ENCODE results near the gene ZBED1. TPM values are rescaled to one million over a fixed set of nuclear protein-coding genes. Genes with fewer than 3 reads are reported as not detected.
"Not testable (repeated sequence)": the region's sequence is repeated elsewhere in the genome, so short reads cannot be mapped to it uniquely, and the experiment has no call there.

The ZBED1 gene
- total RNA-seq, 1 donor from 2014 or later = 39.2 TPM

GRCh38 chrX:2511326-2511725, 10.6 kb upstream of the ZBED1 start:
- TF ChIP-seq, protein P1, sequence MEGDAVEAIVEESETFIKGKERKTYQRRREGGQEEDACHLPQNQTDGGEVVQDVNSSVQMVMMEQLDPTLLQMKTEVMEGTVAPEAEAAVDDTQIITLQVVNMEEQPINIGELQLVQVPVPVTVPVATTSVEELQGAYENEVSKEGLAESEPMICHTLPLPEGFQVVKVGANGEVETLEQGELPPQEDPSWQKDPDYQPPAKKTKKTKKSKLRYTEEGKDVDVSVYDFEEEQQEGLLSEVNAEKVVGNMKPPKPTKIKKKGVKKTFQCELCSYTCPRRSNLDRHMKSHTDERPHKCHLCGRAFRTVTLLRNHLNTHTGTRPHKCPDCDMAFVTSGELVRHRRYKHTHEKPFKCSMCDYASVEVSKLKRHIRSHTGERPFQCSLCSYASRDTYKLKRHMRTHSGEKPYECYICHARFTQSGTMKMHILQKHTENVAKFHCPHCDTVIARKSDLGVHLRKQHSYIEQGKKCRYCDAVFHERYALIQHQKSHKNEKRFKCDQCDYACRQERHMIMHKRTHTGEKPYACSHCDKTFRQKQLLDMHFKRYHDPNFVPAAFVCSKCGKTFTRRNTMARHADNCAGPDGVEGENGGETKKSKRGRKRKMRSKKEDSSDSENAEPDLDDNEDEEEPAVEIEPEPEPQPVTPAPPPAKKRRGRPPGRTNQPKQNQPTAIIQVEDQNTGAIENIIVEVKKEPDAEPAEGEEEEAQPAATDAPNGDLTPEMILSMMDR (conservative IDR thresholded peaks at IDR 0.05; ENCODE audit: low read depth, low read length) = no peak
- no peak overlapping the region for H3K4me3 ChIP-seq (ENCODE audit: low read depth, low read length)
- no peak for DNase-seq (ENCODE audit: low read depth)

DNA sequence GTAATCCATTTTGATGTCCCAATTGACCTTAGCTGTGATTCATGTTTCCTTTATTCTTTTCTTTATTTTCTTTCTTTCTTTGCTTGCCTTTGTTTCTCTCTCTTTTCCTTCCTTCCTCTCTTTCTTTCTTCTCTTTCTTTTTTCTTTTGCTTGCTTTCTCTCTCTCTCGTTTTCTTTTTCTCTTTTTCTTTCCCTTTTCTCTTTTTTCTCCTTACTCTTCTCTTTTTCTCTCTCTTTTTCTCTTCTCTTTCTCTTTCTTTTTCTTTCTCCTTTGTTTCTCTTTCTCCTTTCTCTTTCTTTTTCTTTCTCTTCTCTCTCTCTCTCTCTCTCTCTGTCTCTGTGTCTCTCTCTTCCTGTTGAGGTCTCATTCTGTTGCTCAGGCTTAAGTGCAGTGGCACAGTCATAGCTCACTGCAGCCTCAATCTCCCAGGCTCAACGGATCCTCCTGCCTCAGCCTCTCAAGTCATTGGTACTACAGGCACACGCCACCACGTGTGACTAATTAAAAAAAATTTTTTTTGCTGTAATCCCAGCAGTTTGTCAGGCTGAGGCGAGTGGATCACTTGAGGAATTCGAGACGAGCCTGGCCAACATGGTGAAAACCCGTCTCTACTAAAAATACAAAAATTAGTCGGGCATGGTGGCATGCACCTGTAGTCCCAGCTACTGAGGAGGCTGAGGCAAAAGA, 8.0 kb upstream of the ZBED1 start:
- DNase-seq (ENCODE audit: low read depth) = no peak
- H3K4me3 ChIP-seq (ENCODE audit: low read depth, low read length) = no peak overlapping the region
- TF ChIP-seq, protein P1 (conservative IDR thresholded peaks at IDR 0.05; ENCODE audit: low read depth, low read length) = no peak

- TF ChIP-seq, protein P1 (conservative IDR thresholded peaks at IDR 0.05; ENCODE audit: low read depth, low read length) = no peak
- DNase-seq (ENCODE audit: low read depth) = no peak
- H3K4me3 ChIP-seq (ENCODE audit: low read depth, low read length) = no peak overlapping the region
Measured at GRCh38 chrX:2507904-2508627, 7.3 kb upstream of the ZBED1 start.

DNA sequence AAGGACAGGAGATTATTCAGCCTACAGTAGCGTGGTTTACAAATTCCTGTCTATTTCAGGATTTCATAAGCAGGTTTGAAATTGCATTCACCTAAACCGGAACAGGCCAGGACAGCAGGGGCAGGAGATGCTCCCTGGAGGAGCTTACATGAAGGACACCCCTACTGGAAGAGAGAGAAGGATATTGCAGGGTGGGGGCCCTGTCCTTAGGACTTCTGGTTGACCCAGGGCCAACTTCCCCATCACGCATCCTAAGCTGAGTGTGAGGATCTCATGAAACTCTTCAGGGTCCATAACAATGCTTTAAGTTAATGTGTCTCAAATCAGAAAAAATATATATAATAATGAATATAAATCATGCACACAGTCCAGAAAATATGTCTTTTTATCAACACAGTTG, 6.4 kb upstream of the ZBED1 start:
- TF ChIP-seq, protein P1 (conservative IDR thresholded peaks at IDR 0.05; ENCODE audit: low read depth, low read length) = no peak
- H3K4me3 ChIP-seq (ENCODE audit: low read depth, low read length) = no peak overlapping the region
- no peak for DNase-seq (ENCODE audit: low read depth)

DNA sequence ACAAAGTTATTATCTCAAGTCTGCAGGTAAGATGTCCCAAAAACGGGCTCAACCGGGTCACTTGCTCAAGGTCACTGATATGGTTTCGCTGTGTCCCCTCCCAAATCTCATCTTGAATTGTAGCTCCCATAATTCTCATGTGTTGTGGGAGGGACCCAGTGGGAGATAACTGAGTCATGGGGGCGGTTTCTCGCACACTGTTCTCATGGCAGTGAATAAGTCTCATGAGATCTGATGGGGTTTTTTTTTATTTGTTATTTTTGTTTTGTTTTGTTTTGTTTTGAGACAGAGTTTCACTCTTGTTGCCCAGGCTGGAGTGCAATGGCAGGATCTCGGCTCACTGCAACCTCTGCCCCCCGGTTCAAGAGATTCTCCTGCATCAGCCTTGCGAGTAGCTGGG, 4.6 kb upstream of the ZBED1 start:
- not testable (repeated sequence) for H3K4me3 ChIP-seq (ENCODE audit: low read depth, low read length); DNase-seq (ENCODE audit: low read depth)

DNA sequence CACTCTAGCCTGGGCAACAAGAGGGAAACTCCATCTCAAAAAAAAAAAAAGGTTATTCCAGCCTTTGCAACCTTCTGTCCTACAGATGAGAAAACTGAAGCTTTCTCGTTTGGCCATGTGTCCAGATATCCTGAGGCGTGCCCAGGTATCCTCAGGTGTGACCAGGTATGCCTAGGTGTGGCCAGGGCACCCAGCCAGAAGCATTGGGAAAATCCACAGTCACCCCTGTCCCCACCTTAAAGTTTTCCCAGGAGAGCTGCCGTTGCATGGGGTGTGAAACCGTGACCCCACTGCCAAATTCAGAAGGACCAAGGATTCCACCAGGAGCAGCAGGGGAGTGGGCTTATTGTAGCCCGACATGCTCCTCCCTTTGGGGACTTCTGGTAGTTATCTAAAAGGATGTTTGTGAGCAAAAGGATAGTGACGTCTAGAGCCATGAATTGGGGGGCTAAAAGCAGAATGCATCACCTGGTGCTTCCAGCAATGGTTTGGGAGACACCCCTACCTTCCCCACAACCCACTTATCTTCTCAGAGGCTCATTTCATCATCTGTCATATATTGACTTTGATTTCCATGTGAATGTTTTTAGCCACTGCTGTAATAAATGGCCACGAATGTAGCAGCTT, 4.0 kb upstream of the ZBED1 start:
- no peak for DNase-seq (ENCODE audit: low read depth)
- H3K4me3 ChIP-seq (ENCODE audit: low read depth, low read length) = no peak overlapping the region
- TF ChIP-seq, protein P1 (conservative IDR thresholded peaks at IDR 0.05; ENCODE audit: low read depth, low read length) = no peak

All from epithelial cell of proximal tubule (primary cell).